ENCODE data around the gene ZFYVE1.
"Not testable (repeated sequence)": the region's sequence is repeated elsewhere in the genome, so short reads cannot be mapped to it uniquely, and the experiment has no call there.

The ZFYVE1 gene

DNA sequence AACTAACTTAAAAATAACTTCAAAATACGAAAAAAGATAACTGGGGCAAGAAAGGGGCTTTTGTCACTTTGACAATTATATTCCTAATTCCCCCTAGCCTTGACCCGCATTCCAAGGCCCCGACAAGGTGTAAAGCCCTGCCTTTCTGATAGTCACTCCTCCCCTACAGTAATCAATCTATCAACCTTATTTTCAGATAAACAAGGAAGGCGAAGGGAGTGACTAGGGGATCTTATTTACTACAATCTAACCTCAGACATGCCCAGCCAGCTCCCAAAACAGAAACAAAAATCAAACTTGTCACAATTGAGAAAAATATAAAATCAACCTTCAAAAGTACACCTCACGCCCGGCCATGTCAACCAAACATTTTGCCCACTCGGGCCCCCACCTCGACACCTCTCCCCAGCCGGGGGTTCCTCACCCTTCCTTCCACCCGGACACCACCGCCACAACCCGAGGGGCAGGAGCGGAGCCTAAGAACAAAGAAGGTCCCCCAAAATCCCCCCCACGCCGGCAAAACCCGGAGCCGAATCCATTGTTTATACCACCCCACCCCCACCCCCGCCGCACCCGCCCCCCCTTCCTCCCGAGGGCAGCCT, 562 bp downstream of the ZFYVE1 start:
- Histone ChIP-seq H3K27ac (peak overlapping the region; percentile 90 to 97), H3K27me3 (no peaks in the 10 kb centered on the region), H3K4me1 (peaks cover 0 to 47% (median 19%) of the 10 kb centered on the region in 4 donors), H3K36me3 (peaks cover 11 to 23% (median 12%) of the 10 kb centered on the region in 3 donors), H3K4me3 (peak overlapping the region; percentile 73 to 95), H3K9me3 (no peaks in the 10 kb centered on the region)
- no peak for DNase-seq
- TF ChIP-seq, protein P1, sequence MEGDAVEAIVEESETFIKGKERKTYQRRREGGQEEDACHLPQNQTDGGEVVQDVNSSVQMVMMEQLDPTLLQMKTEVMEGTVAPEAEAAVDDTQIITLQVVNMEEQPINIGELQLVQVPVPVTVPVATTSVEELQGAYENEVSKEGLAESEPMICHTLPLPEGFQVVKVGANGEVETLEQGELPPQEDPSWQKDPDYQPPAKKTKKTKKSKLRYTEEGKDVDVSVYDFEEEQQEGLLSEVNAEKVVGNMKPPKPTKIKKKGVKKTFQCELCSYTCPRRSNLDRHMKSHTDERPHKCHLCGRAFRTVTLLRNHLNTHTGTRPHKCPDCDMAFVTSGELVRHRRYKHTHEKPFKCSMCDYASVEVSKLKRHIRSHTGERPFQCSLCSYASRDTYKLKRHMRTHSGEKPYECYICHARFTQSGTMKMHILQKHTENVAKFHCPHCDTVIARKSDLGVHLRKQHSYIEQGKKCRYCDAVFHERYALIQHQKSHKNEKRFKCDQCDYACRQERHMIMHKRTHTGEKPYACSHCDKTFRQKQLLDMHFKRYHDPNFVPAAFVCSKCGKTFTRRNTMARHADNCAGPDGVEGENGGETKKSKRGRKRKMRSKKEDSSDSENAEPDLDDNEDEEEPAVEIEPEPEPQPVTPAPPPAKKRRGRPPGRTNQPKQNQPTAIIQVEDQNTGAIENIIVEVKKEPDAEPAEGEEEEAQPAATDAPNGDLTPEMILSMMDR (IDR thresholded peaks at IDR 0.05), result no peak
- intact Hi-C loops (cut with DNase I; ENCODE audit: low total_unique reads), result no loop called here

DNA sequence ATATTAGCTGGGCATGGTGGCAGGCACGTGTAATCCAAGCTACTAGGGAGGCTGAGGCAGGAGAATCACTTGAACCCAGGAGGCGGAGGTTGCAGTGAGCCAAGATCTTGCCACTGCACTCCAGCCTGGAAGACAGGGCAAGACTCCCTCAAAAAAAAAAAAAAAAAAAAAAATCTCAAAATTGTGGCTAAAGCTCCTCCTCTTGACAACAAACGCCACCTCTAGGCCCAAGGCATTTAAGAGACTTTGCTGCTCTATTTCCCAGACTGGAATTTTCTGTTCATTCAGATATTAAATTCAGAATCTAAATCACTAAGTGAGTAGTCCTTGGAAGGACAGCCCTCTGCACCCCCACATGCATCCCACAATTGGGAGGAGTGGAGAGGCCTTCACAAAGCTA, 1.4 kb downstream of the ZFYVE1 start:
- peak overlapping the region in 1 of 2 donors; percentile 97 for H3K27ac ChIP-seq
- H3K4me3 ChIP-seq, result peak overlapping the region in 1 of 2 donors; percentile 95
- peaks cover 0 to 47% (median 20%) of the 10 kb centered on the region in 4 donors for H3K4me1 ChIP-seq
- intact Hi-C loops (cut with DNase I; ENCODE audit: low total_unique reads), result no loop called here
- DNase-seq, result no peak
- no peaks in the 10 kb centered on the region for H3K9me3 ChIP-seq
- TF ChIP-seq, protein P1 (IDR thresholded peaks at IDR 0.05), result no peak
- H3K27me3 ChIP-seq, result no peaks in the 10 kb centered on the region
- H3K36me3 ChIP-seq, result peaks cover 12 to 31% (median 15%) of the 10 kb centered on the region in 3 donors

DNA sequence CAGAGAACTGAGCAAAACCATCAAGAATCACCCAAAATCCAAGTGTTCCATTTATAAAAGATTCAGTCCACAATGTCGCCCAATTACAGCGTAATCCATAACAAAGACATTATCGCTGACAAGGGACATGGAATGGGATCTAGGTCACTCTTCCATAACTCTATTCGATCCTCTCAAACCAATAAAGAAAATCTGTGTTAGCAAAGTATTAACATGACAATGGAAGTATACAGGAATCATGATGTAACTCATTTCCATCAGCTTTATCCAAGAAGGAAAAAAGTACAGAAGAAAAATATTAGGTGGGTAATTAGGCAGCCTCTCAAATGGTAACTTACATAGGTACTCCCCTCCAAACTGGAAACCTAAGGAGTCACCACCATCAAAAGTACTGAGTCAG, 4.9 kb downstream of the ZFYVE1 start:
- intact Hi-C loops (cut with DNase I; ENCODE audit: low total_unique reads), result no loop called here
- TF ChIP-seq, protein P1 (IDR thresholded peaks at IDR 0.05), result no peak
- Histone ChIP-seq H3K9me3 (no peaks in the 10 kb centered on the region), H3K27ac (no peak overlapping the region), H3K4me3 (peak overlapping the region in 1 of 2 donors; percentile 1), H3K36me3 (peaks cover 15 to 49% (median 18%) of the 10 kb centered on the region in 3 donors), H3K27me3 (no peaks in the 10 kb centered on the region), H3K4me1 (peaks cover 0 to 51% (median 27%) of the 10 kb centered on the region in 4 donors)
- no peak for DNase-seq

DNA sequence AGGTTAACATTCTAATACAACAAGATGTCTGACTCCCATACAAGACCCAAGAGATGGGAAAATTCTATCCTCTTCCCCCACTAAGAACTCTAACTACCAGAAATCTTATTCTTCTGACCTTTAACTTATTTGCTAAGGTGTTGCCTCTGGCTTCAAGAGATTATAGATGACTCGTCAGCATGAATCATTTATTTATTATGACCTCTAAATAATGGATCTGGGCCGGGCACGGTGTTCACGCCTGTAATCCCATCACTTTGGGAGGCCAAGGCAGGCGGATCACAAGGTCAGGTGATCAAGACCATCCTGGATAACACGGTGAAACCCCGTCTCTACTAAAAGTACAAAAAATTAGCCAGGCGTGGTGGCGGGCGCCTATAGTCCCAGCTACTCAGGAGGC, 10.9 kb downstream of the ZFYVE1 start:
- H3K27me3 ChIP-seq; H3K9me3 ChIP-seq; intact Hi-C loops (cut with DNase I; ENCODE audit: low total_unique reads); H3K27ac ChIP-seq; DNase-seq; H3K4me3 ChIP-seq: not testable (repeated sequence)
- Histone ChIP-seq H3K4me1 (peaks cover 0 to 18% (median 2%) of the 10 kb centered on the region in 4 donors), H3K36me3 (peaks cover 3 to 50% (median 10%) of the 10 kb centered on the region in 3 donors)

DNA sequence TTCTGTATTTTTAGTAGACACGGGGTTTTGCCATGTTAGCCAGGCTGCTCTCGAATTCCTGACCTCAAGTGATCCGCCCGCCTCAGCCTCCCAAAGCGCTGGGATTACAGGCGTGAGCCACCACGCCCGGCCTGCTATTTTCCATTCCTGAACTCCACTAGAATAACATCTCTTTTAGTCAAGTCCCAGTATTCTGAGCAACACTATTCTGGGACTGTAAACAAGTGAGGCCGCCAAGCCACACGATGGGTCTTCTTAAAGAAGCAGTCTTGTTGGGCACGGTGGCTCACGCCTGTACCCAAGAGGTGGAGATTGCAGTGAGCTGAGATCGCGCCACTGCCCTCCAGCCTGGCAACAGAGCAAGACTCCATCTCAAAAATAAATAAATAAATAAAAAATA, 11.4 kb downstream of the ZFYVE1 start:
- H3K4me3 ChIP-seq; intact Hi-C loops (cut with DNase I; ENCODE audit: low total_unique reads); H3K9me3 ChIP-seq; H3K27me3 ChIP-seq; H3K27ac ChIP-seq; DNase-seq: not testable (repeated sequence)
- H3K36me3 ChIP-seq, result peaks cover 3 to 46% (median 7%) of the 10 kb centered on the region in 3 donors
- peaks cover 0 to 16% (median 2%) of the 10 kb centered on the region in 4 donors for H3K4me1 ChIP-seq

DNA sequence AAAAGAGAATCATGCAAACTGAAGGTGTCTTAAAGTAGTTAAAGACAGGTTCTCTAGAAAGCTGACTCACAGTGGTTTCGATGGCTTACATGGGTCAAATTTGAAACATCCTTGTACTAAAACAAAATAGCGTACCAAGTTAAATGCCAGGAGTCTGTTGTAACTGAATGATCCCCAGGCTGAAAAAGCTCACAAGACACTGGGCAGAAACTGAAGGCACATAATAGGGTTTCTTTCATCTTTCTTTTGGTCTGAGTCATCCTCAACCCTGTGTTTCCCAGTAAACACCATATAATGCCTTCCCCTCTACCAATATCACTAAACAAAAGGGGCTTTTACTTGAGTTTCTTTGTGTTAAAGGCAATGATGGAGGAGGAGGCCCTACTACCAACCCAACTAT, 12.8 kb downstream of the ZFYVE1 start:
- H3K36me3 ChIP-seq, result peaks cover 0 to 34% (median 12%) of the 10 kb centered on the region in 3 donors

DNA sequence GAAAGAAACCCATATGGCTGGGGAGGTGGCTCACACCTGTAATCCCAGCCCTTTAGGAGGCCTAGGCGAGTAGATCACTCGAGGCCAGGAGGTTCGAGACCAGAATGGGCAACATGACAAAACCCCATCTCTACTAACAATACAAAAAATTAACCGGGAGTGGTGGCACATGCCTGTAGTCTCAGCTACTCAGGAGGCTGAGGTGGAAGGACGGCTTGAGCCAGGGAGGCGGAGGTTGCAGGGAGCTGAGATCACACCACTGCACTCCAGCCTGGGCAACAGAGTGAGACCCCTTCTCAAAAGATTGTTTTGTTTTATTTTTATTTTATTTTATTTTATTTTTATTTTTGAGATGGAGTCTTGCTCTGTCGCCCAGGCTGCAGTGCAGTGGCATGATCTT, 15.7 kb downstream of the ZFYVE1 start:
- intact Hi-C loops (cut with DNase I; ENCODE audit: low total_unique reads); DNase-seq; H3K9me3 ChIP-seq; H3K4me3 ChIP-seq; H3K27me3 ChIP-seq; H3K27ac ChIP-seq: not testable (repeated sequence)
- H3K36me3 ChIP-seq, result peaks cover 0 to 19% (median 12%) of the 10 kb centered on the region in 3 donors
- peaks cover 0 to 22% (median 10%) of the 10 kb centered on the region in 4 donors for H3K4me1 ChIP-seq

More for the DNA sequence above, 12.8 kb downstream of the ZFYVE1 start:
- Histone ChIP-seq H3K9me3 (no peaks in the 10 kb centered on the region), H3K27me3 (no peaks in the 10 kb centered on the region), H3K27ac (no peak overlapping the region), H3K4me3 (no peak overlapping the region), H3K4me1 (peaks cover 0 to 14% (median 7%) of the 10 kb centered on the region in 4 donors)
- no peak for DNase-seq
- intact Hi-C loops (cut with DNase I; ENCODE audit: low total_unique reads), result no loop called here
- TF ChIP-seq, protein P1 (IDR thresholded peaks at IDR 0.05), result no peak

Data from tibial artery (tissue), 4 donors.